Measurements from ENCODE around the gene SNX13.

DNA sequence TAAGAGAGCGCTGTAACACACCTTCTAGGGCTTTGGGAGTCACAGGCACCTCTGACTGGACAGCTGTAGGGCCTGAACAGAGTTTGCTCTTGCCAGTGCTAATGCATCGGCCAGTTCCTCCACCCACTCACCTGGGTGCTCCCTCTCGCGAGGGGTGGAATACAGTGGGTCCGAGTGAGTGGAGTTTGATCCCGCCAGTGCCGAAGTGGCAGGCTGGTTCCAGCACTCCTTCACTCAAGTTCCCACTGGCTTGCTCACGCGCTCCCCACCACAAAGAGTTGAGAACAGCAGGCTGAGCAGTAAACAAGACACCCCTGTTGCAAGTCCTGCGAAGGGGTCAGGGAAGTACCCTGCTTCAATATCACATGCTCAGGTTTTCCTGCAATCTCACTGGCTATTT lies 91.8 kb downstream of the SNX13 start:
- TF ChIP-seq CTCF (IDR thresholded peaks at IDR 0.05; ENCODE audit: poor library complexity) (no peak), EZH2 (IDR thresholded peaks at IDR 0.05; ENCODE audit: borderline replicate concordance) (no peak), EZH2phosphoT487 (IDR thresholded peaks at IDR 0.05; ENCODE audit: low read depth, severe bottlenecking, unreplicated experiment) (no peak)

Data from hepatocyte (in vitro differentiated cells).